Endothelial cell of umbilical vein (primary cell): ENCODE measurements around the gene GGTLC2.

Experiments used
- CTCF ChIP-seq, 2 donors: IDR thresholded peaks; 1 replicate in 1 of 2; 2 replicates in 1 of 2; pipeline ENCODE4 v1.5.1; 2011; ENCODE audit warnings: low read length in 2 of 2, mild to moderate bottlenecking in 2 of 2, moderate library complexity in 2 of 2, control low read depth in 1 of 2, inconsistent platforms in 1 of 2, low read depth in 1 of 2; ENCODE audit not compliant: insufficient read depth in 1 of 2; ENCODE audit errors: extremely low read depth in 1 of 2
- EZH2 ChIP-seq: IDR thresholded peaks from 2 replicates; pipeline ENCODE4 v1.6.1; 2012; ENCODE audit warnings: borderline replicate concordance, low read depth, mild to moderate bottlenecking, moderate library complexity, low read length, inconsistent platforms; ENCODE audit not compliant: severe bottlenecking
- JUN ChIP-seq: IDR thresholded peaks from 2 replicates; pipeline ENCODE4 v1.6.1; 2011; ENCODE audit warnings: borderline replicate concordance, low read depth; ENCODE audit not compliant: insufficient read length, insufficient read depth
- POLR2A ChIP-seq: IDR thresholded peaks from 2 replicates; pipeline ENCODE4 v1.6.1; 2012; ENCODE audit warnings: low read depth, mild to moderate bottlenecking, control low read depth, low read length
- POLR2AphosphoS5 ChIP-seq: IDR thresholded peaks from 2 replicates; pipeline ENCODE4 v1.6.1; 2012; ENCODE audit warnings: low read depth, mild to moderate bottlenecking, control low read depth, low read length, moderate library complexity; ENCODE audit not compliant: insufficient read depth

- TF ChIP-seq CTCF (IDR thresholded peaks at IDR 0.05; ENCODE audit: extremely low read depth in 1 of 2, insufficient read depth in 1 of 2, low read depth in 1 of 2, low read length in 2 of 2) (no peak), POLR2A (no peak), JUN (no peak), POLR2AphosphoS5 (no peak), EZH2 (no peak)
Observed at GRCh38 chr22:22618923-22619322, 25.5 kb upstream of the GGTLC2 start.
